HepG2 (cell line): ENCODE results near the gene N4BP2. TPM values are rescaled to one million over a fixed set of nuclear protein-coding genes. Genes with fewer than 3 reads are reported as not detected.

Experiments
- AKAP8 ChIP-seq: sonication (generic); formaldehyde crosslinking; IDR thresholded peaks from 2 replicates; pipeline ENCODE4 v1.5.1; 2020; ENCODE audit warnings: mild to moderate bottlenecking, missing genetic modification reagents
- ARNT ChIP-seq: fragments of 450-650 bp; IDR thresholded peaks from 2 replicates; pipeline ENCODE4 v1.6.1; 2017
- CCDC6 ChIP-seq: sonication (generic); formaldehyde crosslinking; IDR thresholded peaks from 2 replicates; pipeline ENCODE4 v1.8.1; 2022; ENCODE audit warnings: mild to moderate bottlenecking, missing genetic modification reagents, moderate library complexity
- CHCHD3 ChIP-seq: sonication (generic); formaldehyde crosslinking; IDR thresholded peaks from 2 replicates; pipeline ENCODE4 v1.8.0; 2022; ENCODE audit warnings: mild to moderate bottlenecking, missing genetic modification reagents, moderate library complexity
- EP300 ChIP-seq, 3 experiments: sonication (generic) in 1 of 3; formaldehyde crosslinking in 1 of 3; IDR thresholded peaks; 2 replicates each; pipeline versions ENCODE4 v1.5.1 to v1.6.1; 2011 to 2020; ENCODE audit warnings: low read depth in 2 of 3, low read length in 2 of 3, borderline replicate concordance in 1 of 3, improper control_type of control experiment in 1 of 3, mild to moderate bottlenecking in 1 of 3, missing genetic modification reagents in 1 of 3, moderate library complexity in 1 of 3
- HES4 ChIP-seq: sonication (generic); formaldehyde crosslinking; IDR thresholded peaks from 2 replicates; pipeline ENCODE4 v1.9.0; 2021; ENCODE audit warnings: mild to moderate bottlenecking, missing genetic modification reagents, borderline replicate concordance
- ISX ChIP-seq: sonication (generic); formaldehyde crosslinking; conservative IDR thresholded peaks from 2 replicates; pipeline ENCODE4 v1.5.0; 2020; ENCODE audit warnings: missing genetic modification reagents
- MXD3 ChIP-seq: IDR thresholded peaks from 2 replicates; pipeline ENCODE4 v1.6.1; 2016; ENCODE audit warnings: mild to moderate bottlenecking, missing biosample characterization, missing genetic modification reagents
- NONO ChIP-seq, 2 experiments: fragments of 450-650 bp in 1 of 2; sonication (generic) in 1 of 2; formaldehyde crosslinking in 1 of 2; IDR thresholded peaks in 1 of 2; conservative IDR thresholded peaks in 1 of 2; 2 replicates each; pipeline versions ENCODE4 v1.6.1 to v1.8.0; 2017 to 2022; ENCODE audit warnings: mild to moderate bottlenecking in 1 of 2, missing genetic modification reagents in 1 of 2, moderate library complexity in 1 of 2
- SP4 ChIP-seq: sonication (generic); formaldehyde crosslinking; IDR thresholded peaks from 2 replicates; pipeline ENCODE4 v1.8.1; 2023; ENCODE audit warnings: mild to moderate bottlenecking, missing genetic modification reagents
- TBX3 ChIP-seq: fragments of 450-650 bp; IDR thresholded peaks from 2 replicates; pipeline ENCODE4 v1.6.1; 2017; ENCODE audit warnings: antibody characterized with exemption, mild to moderate bottlenecking, inconsistent platforms, borderline replicate concordance
- TFE3 ChIP-seq: IDR thresholded peaks from 2 replicates; pipeline ENCODE4 v1.6.1; 2016
- ZFP41 ChIP-seq: sonication (generic); formaldehyde crosslinking; IDR thresholded peaks from 2 replicates; pipeline ENCODE4 v1.4.0; 2020; ENCODE audit warnings: mild to moderate bottlenecking, missing genetic modification reagents, borderline replicate concordance
- ZFP90 ChIP-seq: sonication (generic); formaldehyde crosslinking; IDR thresholded peaks from 2 replicates; pipeline ENCODE4 v1.8.0; 2022; ENCODE audit warnings: missing genetic modification reagents, mild to moderate bottlenecking, inconsistent platforms, borderline replicate concordance
- ZMAT5 ChIP-seq: sonication (generic); formaldehyde crosslinking; IDR thresholded peaks from 2 replicates; pipeline ENCODE4 v1.5.0; 2020; ENCODE audit warnings: mild to moderate bottlenecking, low read depth, missing genetic modification reagents, borderline replicate concordance
- ZNF121 ChIP-seq: sonication (generic); formaldehyde crosslinking; IDR thresholded peaks from 2 replicates; pipeline ENCODE4 v1.5.0; 2020; ENCODE audit warnings: mild to moderate bottlenecking, missing genetic modification reagents
- ZNF235 ChIP-seq: sonication (generic); formaldehyde crosslinking; IDR thresholded peaks from 2 replicates; pipeline ENCODE4 v1.8.1; 2023; ENCODE audit warnings: mild to moderate bottlenecking, missing genetic modification reagents, borderline replicate concordance
- ZNF275 ChIP-seq: sonication (generic); formaldehyde crosslinking; IDR thresholded peaks from 2 replicates; pipeline ENCODE4 v1.8.0; 2022; ENCODE audit warnings: missing genetic modification reagents, mild to moderate bottlenecking, inconsistent platforms, borderline replicate concordance
- ZNF597 ChIP-seq: sonication (generic); formaldehyde crosslinking; IDR thresholded peaks from 2 replicates; pipeline ENCODE4 v1.5.0; 2020; ENCODE audit warnings: missing genetic modification reagents
- ZNF720 ChIP-seq: sonication (generic); formaldehyde crosslinking; IDR thresholded peaks from 2 replicates; pipeline ENCODE4 v1.4.0; 2020; ENCODE audit warnings: missing genetic modification reagents
- ZNF740 ChIP-seq: sonication (generic); formaldehyde crosslinking; IDR thresholded peaks from 2 replicates; pipeline ENCODE4 v1.4.0; 2020; ENCODE audit warnings: missing genetic modification reagents
- polyA plus RNA-seq, 8 experiments: library from polyadenylated mRNA; depleted of rRNA in 3 of 8; stranded (reverse) in 7 of 8; unstranded in 1 of 8; fragments of >200 nt; fragmentation: Illumina TruSeq in 4 of 8; extraction: Trizol in 4 of 8; gene quantifications; 2 replicates each; pipeline versions ENCODE4 v1.2.1 to v1.2.3, GENCODE V29; 2011 to 2016; ENCODE audit warnings: low read depth in 4 of 8, missing spikeins in 1 of 8, mixed read lengths in 1 of 8; ENCODE audit not compliant: insufficient read depth in 1 of 8
- total RNA-seq, 5 experiments: library from RNA; depleted of rRNA; stranded (reverse); fragments of >200 nt; fragmentation: Illumina TruSeq; extraction: Trizol; gene quantifications; 2 replicates each; pipeline ENCODE4 v1.2.3, GENCODE V29; 2016; ENCODE audit warnings: low read depth in 1 of 5

N4BP2 gene
- total and polyA plus RNA-seq, 2 of the 13 experiments (the other 11 are each of a cell fraction or from before 2014, with no cell fraction given) = 5.6 to 12.9 TPM

- TF ChIP-seq ZNF597 (CRISPR knock-in tag) = no peak
- no peak for TF ChIP-seq NONO (IDR thresholded peaks at IDR 0.05)
- TF ChIP-seq NONO (CRISPR knock-in tag; conservative IDR thresholded peaks at IDR 0.05) = peak; percentile 93
- peak; percentile 84; the same call in 1 of the 2 replicates for TF ChIP-seq ISX (CRISPR knock-in tag)
- TF ChIP-seq TFE3 (CRISPR knock-in tag) = no peak; the same call in 1 of the 2 replicates
- TF ChIP-seq ZFP90 (CRISPR knock-in tag) = peak; percentile 61; the same call in 1 of the 2 replicates
- no peak; the same call in none of the 2 replicates for TF ChIP-seq ZNF275 (CRISPR knock-in tag)
- peak; percentile 70 for TF ChIP-seq MXD3 (CRISPR knock-in tag)
- TF ChIP-seq TBX3 = peak; percentile 43; the same call in 1 of the 2 replicates
- TF ChIP-seq AKAP8 = peak; percentile 64; the same call in 1 of the 2 replicates
- TF ChIP-seq ZNF235 (CRISPR knock-in tag) = 0 out of 2 replicates have a peak, but pooled peaks have one; percentile 23
- no peak for TF ChIP-seq ZNF740
- peak; percentile 13 to 71; a peak in 1 of 4 replicates for TF ChIP-seq EP300 (IDR thresholded peaks at IDR 0.05; ENCODE audit: low read depth in 2 of 2, low read length in 2 of 2)
- no peak for TF ChIP-seq EP300 (CRISPR knock-in tag; IDR thresholded peaks at IDR 0.05; ENCODE audit: borderline replicate concordance)
- no peak for TF ChIP-seq ARNT
- peak; percentile 46; the same call in 1 of the 2 replicates for TF ChIP-seq CHCHD3 (CRISPR knock-in tag)
- TF ChIP-seq ZNF121 (CRISPR knock-in tag) = 0 out of 2 replicates have a peak, but pooled peaks have one; percentile 25
- 0 out of 2 replicates have a peak, but pooled peaks have one; percentile 69 for TF ChIP-seq ZFP41 (CRISPR knock-in tag)
- TF ChIP-seq ZMAT5 (CRISPR knock-in tag) = no peak
- TF ChIP-seq HES4 (CRISPR knock-in tag) = peak; percentile 88
- TF ChIP-seq SP4 (CRISPR knock-in tag) = peak; percentile 39; the same call in 1 of the 2 replicates
- no peak for TF ChIP-seq ZNF720 (CRISPR knock-in tag)
- peak; percentile 87 for TF ChIP-seq CCDC6 (CRISPR knock-in tag)
Observed at GRCh38 chr4:40056716-40057585, at the start of gene N4BP2 (continued).
